Measurements from ENCODE around the gene ISLR.

ISLR gene

DNA sequence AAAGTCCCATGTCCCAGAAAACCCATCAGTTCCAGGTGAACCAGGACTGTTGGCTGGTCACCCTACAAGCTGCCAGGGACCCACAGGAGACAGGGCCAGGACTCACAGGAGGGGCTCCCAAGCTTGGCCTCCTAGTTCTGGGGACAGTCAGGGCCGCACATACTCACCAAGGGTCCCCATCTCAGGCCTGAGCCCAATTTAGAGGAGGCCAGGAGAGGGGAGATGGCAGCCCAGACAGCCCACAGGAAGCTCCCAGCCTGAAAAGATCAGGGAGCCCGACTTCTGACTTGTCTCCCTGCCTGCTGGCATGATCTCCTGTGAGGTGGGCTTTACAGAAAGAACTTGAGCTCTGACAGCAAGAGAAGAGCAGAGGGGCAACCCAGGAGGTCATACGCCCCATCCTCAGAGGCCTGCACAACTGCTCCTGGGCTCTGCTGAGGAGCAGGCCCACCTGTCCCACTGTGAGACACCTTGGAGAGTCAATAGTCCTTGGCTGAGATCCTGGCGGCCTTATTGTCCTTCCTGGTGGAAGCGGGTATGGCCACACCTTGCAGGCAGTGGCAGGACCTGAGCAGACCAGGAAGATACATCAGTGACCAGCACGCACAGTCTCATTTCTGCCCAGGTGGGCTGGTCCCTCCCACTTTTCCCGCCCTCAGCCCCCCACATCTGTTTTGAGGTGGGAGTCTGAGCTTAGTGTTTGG, 2.5 kb upstream of the ISLR start:
- H3K27ac ChIP-seq: no peak overlapping the region
- TF ChIP-seq ZFX (IDR thresholded peaks at IDR 0.05): no peak
- TF ChIP-seq, protein P1, sequence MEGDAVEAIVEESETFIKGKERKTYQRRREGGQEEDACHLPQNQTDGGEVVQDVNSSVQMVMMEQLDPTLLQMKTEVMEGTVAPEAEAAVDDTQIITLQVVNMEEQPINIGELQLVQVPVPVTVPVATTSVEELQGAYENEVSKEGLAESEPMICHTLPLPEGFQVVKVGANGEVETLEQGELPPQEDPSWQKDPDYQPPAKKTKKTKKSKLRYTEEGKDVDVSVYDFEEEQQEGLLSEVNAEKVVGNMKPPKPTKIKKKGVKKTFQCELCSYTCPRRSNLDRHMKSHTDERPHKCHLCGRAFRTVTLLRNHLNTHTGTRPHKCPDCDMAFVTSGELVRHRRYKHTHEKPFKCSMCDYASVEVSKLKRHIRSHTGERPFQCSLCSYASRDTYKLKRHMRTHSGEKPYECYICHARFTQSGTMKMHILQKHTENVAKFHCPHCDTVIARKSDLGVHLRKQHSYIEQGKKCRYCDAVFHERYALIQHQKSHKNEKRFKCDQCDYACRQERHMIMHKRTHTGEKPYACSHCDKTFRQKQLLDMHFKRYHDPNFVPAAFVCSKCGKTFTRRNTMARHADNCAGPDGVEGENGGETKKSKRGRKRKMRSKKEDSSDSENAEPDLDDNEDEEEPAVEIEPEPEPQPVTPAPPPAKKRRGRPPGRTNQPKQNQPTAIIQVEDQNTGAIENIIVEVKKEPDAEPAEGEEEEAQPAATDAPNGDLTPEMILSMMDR (conservative IDR thresholded peaks at IDR 0.05): no peak

DNA sequence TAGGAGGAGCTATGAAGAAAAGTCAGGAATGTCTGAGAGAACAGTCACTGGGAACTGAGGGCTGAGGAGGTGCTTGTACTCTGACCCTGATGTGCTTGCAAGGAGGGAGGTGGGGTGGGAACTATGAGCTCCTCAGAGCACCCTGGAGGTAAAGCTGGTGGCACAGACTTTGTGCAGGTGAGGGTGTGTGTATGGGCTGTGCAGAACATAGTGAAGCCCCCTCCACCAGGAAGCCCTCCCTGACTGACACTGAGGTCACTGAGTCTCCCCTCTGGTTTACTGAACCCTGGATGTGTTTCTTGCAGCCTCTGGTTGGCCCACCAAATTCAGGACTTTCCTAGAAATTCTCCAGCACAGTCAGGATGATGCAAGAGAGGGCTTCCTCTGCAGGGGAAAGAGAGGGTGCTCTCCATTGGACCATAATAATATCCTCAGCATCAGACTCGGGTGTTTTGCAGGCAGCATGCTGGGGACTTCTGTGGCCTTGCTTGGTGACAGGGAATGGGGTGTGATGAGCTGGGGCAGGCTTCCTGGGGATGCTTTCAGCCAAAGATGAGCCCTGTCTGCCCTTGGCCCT, 1.5 kb upstream of the ISLR start:
- H3K27ac ChIP-seq: no peak overlapping the region
- TF ChIP-seq ZFX (IDR thresholded peaks at IDR 0.05): no peak
- TF ChIP-seq, protein P1 (conservative IDR thresholded peaks at IDR 0.05): no peak

DNA sequence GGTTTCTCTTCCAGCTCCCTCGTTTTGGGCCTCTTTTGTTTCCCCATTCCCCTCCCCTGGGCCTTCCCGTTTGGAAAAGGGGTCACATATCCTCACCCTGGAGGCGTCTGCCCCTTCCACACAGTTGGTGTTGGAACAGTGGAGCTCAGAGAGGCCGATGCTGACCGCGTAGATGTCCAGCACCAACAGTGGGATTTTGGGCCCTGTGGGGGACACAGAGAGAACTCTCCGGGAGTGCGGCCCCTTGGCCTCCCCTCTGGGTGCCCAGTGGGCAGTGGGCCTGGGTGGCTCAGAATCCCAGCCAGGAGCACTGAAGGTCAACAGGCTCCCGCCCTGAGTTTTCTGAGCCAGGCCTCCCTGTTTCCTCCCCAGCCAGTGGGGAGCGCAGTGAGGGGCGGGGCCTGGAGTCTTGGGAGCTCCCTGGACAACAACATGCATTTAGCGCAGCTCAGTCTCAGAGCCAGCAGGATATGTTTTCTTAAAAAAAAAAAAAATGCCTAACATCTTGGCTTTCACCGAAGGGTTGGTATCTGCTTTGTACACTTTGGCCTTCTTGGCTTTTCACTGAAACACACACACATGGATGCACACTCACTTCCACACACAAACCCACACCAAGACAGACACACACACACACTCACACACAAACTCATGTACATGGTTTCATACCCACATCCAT, 670 bp upstream of the ISLR start:
- TF ChIP-seq, protein P1 (conservative IDR thresholded peaks at IDR 0.05): no peak
- no peak for TF ChIP-seq ZFX (IDR thresholded peaks at IDR 0.05)
- H3K27ac ChIP-seq: no peak overlapping the region

DNA sequence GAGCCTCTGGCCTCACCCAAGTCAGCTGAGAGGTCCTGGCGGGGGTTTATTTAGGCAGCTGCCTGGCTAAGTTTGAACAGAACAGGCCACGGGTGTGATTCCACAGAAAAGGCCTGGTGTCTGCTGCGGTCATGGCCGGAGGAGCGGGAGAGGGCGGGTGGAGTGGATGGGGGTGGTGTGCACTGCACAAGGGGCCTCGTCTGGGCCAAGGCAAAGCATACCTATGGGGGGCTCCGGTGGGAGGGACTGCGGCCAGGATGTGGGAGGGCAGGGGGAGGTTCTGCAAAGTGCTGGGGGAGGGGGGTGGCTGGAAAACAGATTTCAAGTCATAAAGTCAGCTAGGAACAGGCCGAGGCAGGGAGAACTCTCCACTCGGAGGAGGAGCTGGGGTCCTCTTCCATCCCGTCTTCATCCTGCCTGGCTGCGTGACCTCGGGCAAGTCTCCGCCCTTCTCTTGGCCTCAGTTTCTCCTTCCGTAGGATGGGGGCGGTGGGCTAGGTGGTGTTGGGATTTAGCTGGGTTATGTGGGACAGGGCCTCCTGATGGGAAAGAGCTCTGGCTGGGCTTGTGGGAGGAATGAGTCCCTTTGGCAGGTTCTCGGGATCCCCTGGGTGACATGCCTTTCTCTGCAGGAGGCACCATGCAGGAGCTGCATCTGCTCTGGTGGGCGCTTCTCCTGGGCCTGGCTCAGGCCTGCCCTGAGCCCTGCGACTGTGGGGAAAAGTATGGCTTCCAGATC, 878 bp downstream of the ISLR start:
- no peak for TF ChIP-seq ZFX (IDR thresholded peaks at IDR 0.05)
- TF ChIP-seq, protein P1 (conservative IDR thresholded peaks at IDR 0.05): no peak
- H3K27ac ChIP-seq: no peak overlapping the region

DNA sequence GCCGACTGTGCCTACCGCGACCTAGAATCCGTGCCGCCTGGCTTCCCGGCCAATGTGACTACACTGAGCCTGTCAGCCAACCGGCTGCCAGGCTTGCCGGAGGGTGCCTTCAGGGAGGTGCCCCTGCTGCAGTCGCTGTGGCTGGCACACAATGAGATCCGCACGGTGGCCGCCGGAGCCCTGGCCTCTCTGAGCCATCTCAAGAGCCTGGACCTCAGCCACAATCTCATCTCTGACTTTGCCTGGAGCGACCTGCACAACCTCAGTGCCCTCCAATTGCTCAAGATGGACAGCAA, 1.4 kb downstream of the ISLR start:
- no peak for TF ChIP-seq ZFX (IDR thresholded peaks at IDR 0.05)
- TF ChIP-seq, protein P1 (conservative IDR thresholded peaks at IDR 0.05): no peak
- H3K27ac ChIP-seq: no peak overlapping the region

DNA sequence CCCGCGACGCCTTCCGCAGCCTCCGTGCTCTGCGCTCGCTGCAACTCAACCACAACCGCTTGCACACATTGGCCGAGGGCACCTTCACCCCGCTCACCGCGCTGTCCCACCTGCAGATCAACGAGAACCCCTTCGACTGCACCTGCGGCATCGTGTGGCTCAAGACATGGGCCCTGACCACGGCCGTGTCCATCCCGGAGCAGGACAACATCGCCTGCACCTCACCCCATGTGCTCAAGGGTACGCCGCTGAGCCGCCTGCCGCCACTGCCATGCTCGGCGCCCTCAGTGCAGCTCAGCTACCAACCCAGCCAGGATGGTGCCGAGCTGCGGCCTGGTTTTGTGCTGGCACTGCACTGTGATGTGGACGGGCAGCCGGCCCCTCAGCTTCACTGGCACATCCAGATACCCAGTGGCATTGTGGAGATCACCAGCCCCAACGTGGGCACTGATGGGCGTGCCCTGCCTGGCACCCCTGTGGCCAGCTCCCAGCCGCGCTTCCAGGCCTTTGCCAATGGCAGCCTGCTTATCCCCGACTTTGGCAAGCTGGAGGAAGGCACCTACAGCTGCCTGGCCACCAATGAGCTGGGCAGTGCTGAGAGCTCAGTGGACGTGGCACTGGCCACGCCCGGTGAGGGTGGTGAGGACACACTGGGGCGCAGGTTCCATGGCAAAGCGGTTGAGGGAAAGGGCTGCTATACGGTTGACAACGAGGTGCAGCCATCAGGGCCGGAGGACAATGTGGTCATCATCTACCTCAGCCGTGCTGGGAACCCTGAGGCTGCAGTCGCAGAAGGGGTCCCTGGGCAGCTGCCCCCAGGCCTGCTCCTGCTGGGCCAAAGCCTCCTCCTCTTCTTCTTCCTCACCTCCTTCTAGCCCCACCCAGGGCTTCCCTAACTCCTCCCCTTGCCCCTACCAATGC, 2.0 kb downstream of the ISLR start:
- H3K27ac ChIP-seq: no peak overlapping the region
- no peak for TF ChIP-seq ZFX (IDR thresholded peaks at IDR 0.05)
- TF ChIP-seq, protein P1 (conservative IDR thresholded peaks at IDR 0.05): no peak
